Esophagus muscularis mucosa (tissue), 4 donors: ENCODE results near the gene AP3D1. TPM values are rescaled to one million over a fixed set of nuclear protein-coding genes. Genes with fewer than 3 reads are reported as not detected.

Experiments used
- DNase-seq: peaks from one replicate; pipeline ENCODE4 v3.0.0-alpha.2; 2017; ENCODE audit errors: extremely low spot score
- H3K27ac ChIP-seq, 4 donors: fragments of 200-600 bp; sonication (generic); replicated peaks in 1 of 4; 1 replicate in 3 of 4; 2 replicates in 1 of 4; pipeline ENCODE4 v1.5.1; 2016 to 2019; ENCODE audit warnings: mild to moderate bottlenecking in 1 of 4
- H3K27me3 ChIP-seq, 4 donors: fragments of 200-600 bp; sonication (generic); one replicate each; pipeline versions ENCODE4 v1.5.1 to v1.6.0; 2016 to 2019
- H3K36me3 ChIP-seq, 4 donors: fragments of 200-600 bp; sonication (generic); one replicate each; pipeline ENCODE4 v1.5.1; 2016 to 2019
- H3K4me1 ChIP-seq, 4 donors: fragments of 200-600 bp; sonication (generic); one replicate each; pipeline ENCODE4 v1.5.1; 2016 to 2019
- H3K4me3 ChIP-seq, 4 donors: fragments of 200-600 bp; sonication (generic); 1 replicate in 2 of 4; 2 replicates in 2 of 4; pipeline ENCODE4 v1.5.1; 2016 to 2019; ENCODE audit warnings: mild to moderate bottlenecking in 4 of 4, moderate library complexity in 1 of 4
- H3K9me3 ChIP-seq, 4 donors: fragments of 200-600 bp; sonication (generic); 1 replicate in 3 of 4; 2 replicates in 1 of 4; pipeline ENCODE4 v1.5.1; 2016 to 2019
- EP300 ChIP-seq: sonication (generic); formaldehyde crosslinking; IDR thresholded peaks from one replicate; pipeline ENCODE4 v1.6.1; 2017; ENCODE audit warnings: antibody characterized with exemption
- POLR2A ChIP-seq: fragments of 450-650 bp; IDR thresholded peaks from one replicate; pipeline ENCODE4 v1.6.1; 2017; ENCODE audit warnings: antibody characterized with exemption, moderate library complexity, mild to moderate bottlenecking, low read depth
- POLR2AphosphoS5 ChIP-seq, 2 donors: sonication (generic); formaldehyde crosslinking; IDR thresholded peaks; one replicate each; pipeline ENCODE4 v1.6.1; 2017; ENCODE audit warnings: antibody characterized with exemption in 2 of 2
- WGBS: methylation state at CpG from one replicate; pipeline ENCODE4 v1.1.5; 2018; 5-methylcytosine and 5-hydroxymethylcytosine counted together
- intact Hi-C: fragments of 100-400 bp; cut with DNase I; formaldehyde crosslinking; loops from one replicate; pipeline ENCODE4 v1.15.1; 2023
- total RNA-seq, 4 donors: library from RNA; depleted of rRNA; stranded (reverse); fragments of >200 nt; gene quantifications; one replicate each; pipeline versions ENCODE4 v1.1.0 to v1.2.1, GENCODE V29; 2016
- TF ChIP-seq, protein P1 (sequence below), 3 experiments: fragments of 200-600 bp in 2 of 3; fragments of 450-650 bp in 1 of 3; sonication (generic) in 2 of 3; IDR thresholded peaks; one replicate each; pipeline ENCODE4 v1.5.1; 2017 to 2019; ENCODE audit warnings: antibody characterized with exemption in 3 of 3, mild to moderate bottlenecking in 2 of 3, moderate library complexity in 1 of 3

The AP3D1 gene
- total RNA-seq, 4 donors from 2014 or later, result 76.0 to 156 (median 93.7) TPM

DNA sequence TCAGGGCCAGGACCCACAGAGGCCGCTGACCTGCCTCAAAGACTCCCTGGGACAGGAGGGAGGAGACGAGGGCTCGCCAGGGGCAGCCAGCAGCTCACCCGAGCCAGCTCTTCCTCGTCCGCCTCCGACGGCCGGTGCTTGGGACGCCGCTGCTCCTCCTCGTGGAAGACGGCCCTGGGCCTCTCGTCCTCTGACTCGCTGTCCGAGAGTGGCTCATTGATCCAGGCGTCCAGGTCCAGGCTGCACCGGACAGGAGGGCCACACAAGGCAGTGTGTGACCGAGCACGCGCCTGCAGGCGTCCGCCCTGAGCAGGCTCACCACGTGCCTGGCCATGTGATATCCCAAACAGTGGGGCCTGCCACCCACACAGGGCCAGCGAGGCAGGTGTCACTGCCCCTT is 34.9 kb downstream of the AP3D1 start:
- Histone ChIP-seq H3K9me3 (no peaks in the 10 kb centered on the region), H3K4me1 (no peaks in the 10 kb centered on the region), H3K36me3 (peaks cover 99 to 100% (median 100%) of the 10 kb centered on the region in 4 donors), H3K27me3 (no peaks in the 10 kb centered on the region), H3K27ac (no peak overlapping the region), H3K4me3 (no peak overlapping the region)
- DNase-seq, result no peak
- WGBS, result 94% methylated on average over 19 of the region's 25 CpGs
- intact Hi-C loops, result no loop called here
- TF ChIP-seq, protein P1, sequence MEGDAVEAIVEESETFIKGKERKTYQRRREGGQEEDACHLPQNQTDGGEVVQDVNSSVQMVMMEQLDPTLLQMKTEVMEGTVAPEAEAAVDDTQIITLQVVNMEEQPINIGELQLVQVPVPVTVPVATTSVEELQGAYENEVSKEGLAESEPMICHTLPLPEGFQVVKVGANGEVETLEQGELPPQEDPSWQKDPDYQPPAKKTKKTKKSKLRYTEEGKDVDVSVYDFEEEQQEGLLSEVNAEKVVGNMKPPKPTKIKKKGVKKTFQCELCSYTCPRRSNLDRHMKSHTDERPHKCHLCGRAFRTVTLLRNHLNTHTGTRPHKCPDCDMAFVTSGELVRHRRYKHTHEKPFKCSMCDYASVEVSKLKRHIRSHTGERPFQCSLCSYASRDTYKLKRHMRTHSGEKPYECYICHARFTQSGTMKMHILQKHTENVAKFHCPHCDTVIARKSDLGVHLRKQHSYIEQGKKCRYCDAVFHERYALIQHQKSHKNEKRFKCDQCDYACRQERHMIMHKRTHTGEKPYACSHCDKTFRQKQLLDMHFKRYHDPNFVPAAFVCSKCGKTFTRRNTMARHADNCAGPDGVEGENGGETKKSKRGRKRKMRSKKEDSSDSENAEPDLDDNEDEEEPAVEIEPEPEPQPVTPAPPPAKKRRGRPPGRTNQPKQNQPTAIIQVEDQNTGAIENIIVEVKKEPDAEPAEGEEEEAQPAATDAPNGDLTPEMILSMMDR (IDR thresholded peaks at IDR 0.05), result no peak
- no peak for TF ChIP-seq POLR2A
- no peak for TF ChIP-seq POLR2AphosphoS5 (IDR thresholded peaks at IDR 0.05)
- no peak for TF ChIP-seq EP300

DNA sequence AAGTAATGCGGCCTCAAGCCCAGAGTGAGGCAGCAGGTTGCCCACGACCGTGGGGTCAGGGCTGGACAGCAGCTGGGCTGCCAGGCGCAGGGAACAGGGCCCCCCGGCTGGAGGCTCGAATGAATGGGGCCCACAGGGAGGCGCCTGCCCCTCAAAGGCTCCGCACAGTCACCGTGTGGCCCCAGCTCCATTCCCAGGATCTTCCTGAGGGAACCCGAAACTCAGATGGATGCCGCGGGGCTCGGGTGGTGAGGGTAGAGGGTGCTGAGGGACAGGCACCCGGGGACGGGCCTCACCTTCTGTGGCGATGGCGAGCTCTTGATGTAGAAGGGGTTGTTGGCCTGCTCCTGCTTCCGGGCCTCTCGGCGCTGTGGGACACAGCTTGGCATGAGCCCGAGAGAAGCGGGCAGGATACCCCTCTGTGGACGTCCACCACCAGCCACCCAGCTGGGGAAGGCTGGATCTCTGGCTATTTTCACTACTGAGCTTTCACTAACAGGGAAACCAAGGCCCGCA is 35.4 kb downstream of the AP3D1 start:
- no peak for DNase-seq
- Histone ChIP-seq H3K9me3 (no peaks in the 10 kb centered on the region), H3K27me3 (no peaks in the 10 kb centered on the region), H3K36me3 (peaks cover 99 to 100% (median 100%) of the 10 kb centered on the region in 4 donors), H3K4me3 (no peak overlapping the region), H3K27ac (no peak overlapping the region), H3K4me1 (no peaks in the 10 kb centered on the region)
- WGBS, result 94% methylated on average over 13 of the region's 24 CpGs
- intact Hi-C loops, result no loop called here
- TF ChIP-seq EP300, result no peak
- TF ChIP-seq POLR2A, result no peak
- TF ChIP-seq, protein P1 (IDR thresholded peaks at IDR 0.05), result no peak

DNA sequence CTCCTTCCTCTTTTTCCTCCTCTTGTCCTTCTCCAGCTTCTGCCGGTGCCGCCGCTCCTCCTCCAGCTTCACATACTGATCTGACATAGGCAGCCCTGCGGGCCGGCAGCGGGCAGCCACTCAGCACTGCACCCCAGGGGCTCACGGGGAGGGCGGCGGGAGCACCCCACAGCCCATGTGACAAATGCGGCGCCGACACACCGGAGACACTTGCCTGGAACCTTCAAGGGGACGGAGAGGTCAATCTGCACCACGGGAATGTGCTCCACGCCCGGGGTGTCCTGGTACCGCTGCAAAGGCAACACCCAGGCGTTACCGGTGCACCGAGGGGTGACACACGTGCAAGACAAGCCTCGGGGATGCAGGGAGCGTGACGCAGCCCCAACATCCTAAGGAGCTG is 36.0 kb downstream of the AP3D1 start:
- H3K27ac ChIP-seq, result no peak overlapping the region
- H3K27me3 ChIP-seq, result no peaks in the 10 kb centered on the region
- H3K36me3 ChIP-seq, result peaks cover 99 to 100% (median 100%) of the 10 kb centered on the region in 4 donors
- no peaks in the 10 kb centered on the region for H3K9me3 ChIP-seq
- no peak for DNase-seq
- no peaks in the 10 kb centered on the region for H3K4me1 ChIP-seq
- H3K4me3 ChIP-seq, result no peak overlapping the region
- TF ChIP-seq POLR2AphosphoS5 (IDR thresholded peaks at IDR 0.05) (no peak), POLR2A (no peak), EP300 (no peak)
- intact Hi-C loops, result no loop called here
- WGBS, result 94% methylated on average over 22 of the region's 25 CpGs

DNA sequence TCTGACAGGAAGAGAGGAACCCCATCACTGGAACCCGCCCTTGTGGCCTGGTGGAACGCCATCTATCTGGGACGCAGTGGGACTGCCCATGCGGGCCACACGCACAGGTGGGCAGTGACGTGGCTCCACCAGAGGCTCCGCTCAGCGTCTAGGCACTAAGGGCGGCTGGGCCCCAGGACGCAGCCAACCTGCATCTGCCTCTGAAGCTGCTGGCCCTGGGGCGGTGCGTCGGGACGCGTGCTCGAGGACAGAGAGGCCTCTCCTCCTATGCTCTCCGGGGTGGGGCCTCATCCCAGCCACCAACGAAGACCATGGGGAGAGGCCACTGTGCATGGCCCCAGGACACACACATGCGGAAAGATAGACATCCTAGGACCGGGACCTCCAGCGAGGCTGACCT is 36.5 kb downstream of the AP3D1 start:
- Histone ChIP-seq H3K27ac (no peak overlapping the region), H3K4me3 (no peak overlapping the region), H3K9me3 (no peaks in the 10 kb centered on the region), H3K4me1 (no peaks in the 10 kb centered on the region), H3K27me3 (no peaks in the 10 kb centered on the region), H3K36me3 (peaks cover 99 to 100% (median 100%) of the 10 kb centered on the region in 4 donors)
- TF ChIP-seq EP300 (no peak), POLR2AphosphoS5 (IDR thresholded peaks at IDR 0.05) (no peak), POLR2A (no peak)
- TF ChIP-seq, protein P1 (IDR thresholded peaks at IDR 0.05), result no peak
- 93% methylated on average over 21 of the region's 21 CpGs for WGBS
- intact Hi-C loops, result no loop called here
- no peak for DNase-seq

DNA sequence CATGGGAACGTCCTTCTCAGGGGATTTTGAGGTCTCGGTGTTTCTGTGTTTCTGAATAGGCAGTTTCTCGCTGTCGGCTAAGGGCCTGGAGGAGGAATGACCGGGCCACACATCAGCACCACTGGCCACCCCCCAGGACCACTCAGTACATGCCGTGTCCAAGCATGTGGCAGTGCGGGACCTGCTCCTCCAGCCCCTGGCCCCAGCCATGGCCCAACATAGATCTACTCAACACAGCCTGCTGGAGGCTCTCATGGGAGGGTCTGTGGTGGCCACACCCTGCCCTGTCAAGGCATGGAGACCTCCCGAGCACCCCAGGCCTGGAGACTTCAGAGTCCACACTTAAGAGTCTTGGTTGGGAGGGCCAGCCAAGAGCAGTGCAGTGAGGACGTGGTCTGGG is 37.1 kb downstream of the AP3D1 start:
- Histone ChIP-seq H3K36me3 (peaks cover 99 to 100% (median 100%) of the 10 kb centered on the region in 4 donors), H3K9me3 (no peaks in the 10 kb centered on the region), H3K4me3 (no peak overlapping the region), H3K4me1 (no peaks in the 10 kb centered on the region), H3K27ac (no peak overlapping the region), H3K27me3 (no peaks in the 10 kb centered on the region)
- WGBS, result 95% methylated on average over 6 of the region's 9 CpGs
- no peak for DNase-seq
- intact Hi-C loops, result no loop called here
- no peak for TF ChIP-seq POLR2A
